ENCODE results near the gene PPP2R1B.
"Not testable (repeated sequence)": the region's sequence is repeated elsewhere in the genome, so short reads cannot be mapped to it uniquely, and the experiment has no call there.

PPP2R1B gene

GRCh38 chr11:111765984-111766833, at the start of gene PPP2R1B:
PPP2R1B (minus strand) TSS chr11:111766389; CDS start chr11:111766361, 28 bp downstream.
- DNase-seq (ENCODE audit: low spot score) = peak; percentile 62

- no peak for DNase-seq (ENCODE audit: low spot score)
Observed at GRCh38 chr11:111815489-111815888, 49.3 kb upstream of the PPP2R1B start.

DNA sequence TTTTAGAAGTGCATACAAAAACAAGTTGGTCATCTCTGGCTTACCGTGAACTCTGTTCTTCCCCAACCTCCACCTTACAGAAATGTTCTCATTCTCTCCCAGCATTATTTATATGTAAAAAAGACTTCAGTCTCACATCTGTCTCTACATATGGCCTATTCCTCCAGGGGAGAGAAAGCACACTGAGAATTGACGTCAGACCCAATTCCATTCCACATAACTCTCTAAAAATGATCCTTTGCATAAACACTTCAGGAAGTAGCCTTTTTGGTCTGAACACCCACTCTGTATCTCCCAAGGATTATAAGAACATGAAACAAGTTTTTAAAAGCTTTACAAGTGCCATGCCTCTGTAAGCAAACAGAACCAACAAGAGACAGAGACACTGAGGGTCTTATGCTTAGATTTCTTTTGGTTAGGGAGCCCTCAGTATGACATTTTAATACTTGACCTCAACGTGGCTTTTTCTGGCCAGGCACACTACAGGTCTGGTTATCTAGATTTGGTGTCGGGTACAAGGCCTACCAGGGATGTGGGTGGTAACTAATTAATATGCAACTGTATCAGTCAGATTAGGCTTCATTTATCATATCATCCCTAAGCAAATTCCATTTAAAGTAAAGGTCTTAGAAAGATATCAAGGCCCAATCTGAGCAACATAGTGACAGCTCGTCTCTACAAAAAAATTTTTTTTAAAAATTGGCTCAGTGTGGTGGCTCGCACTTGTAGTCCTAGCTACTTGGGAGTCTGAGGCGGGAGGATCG, 48.5 kb upstream of the PPP2R1B start:
- no peak for DNase-seq (ENCODE audit: low spot score)

- no peak for DNase-seq (ENCODE audit: low spot score)
Observed at GRCh38 chr11:111814106-111814505, 47.9 kb upstream of the PPP2R1B start.

GRCh38 chr11:111812211-111812610, 46.0 kb upstream of the PPP2R1B start:
- no peak for DNase-seq (ENCODE audit: low spot score)

DNA sequence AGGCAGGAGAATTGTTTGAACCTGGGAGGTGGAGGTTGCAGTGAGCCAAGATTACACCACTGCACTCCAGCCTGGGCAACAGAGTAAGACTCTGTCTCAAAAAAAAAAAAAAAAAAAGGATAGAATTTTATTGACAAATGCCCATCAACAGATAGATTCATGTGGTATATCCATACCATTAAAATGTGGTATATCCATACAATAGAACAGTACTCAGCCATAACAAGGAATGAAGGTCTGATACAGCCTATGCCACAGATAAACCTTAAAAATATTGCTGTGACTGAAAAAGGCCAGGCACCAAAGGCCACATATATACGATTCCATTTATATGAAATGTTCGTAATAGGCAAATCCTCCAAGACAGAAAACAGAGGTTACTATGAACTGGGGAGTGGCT, 45.3 kb upstream of the PPP2R1B start:
- no peak for DNase-seq (ENCODE audit: low spot score)

DNA sequence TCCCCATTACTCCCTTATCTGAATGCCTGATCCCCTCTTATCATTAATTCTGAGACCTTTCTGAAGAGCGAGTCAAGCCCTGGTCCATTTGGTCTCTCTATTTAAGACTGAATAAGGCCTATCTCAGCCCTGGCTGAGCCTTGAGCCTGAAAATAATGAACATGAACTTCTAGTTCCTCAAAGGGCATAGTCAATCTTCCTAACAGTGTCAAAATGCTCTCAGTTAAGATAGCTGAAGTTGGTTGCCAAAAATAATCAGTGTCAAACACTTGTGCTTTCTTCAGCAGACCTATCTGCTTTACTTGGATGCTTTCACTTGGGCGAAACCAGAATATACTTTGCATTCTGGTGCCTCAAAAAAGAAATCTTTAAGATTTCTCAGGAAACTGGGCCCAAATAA, 42.6 kb upstream of the PPP2R1B start:
- DNase-seq (ENCODE audit: low spot score) = no peak

- no peak for DNase-seq (ENCODE audit: low spot score)
Observed at GRCh38 chr11:111808063-111808588, 41.9 kb upstream of the PPP2R1B start.

DNA sequence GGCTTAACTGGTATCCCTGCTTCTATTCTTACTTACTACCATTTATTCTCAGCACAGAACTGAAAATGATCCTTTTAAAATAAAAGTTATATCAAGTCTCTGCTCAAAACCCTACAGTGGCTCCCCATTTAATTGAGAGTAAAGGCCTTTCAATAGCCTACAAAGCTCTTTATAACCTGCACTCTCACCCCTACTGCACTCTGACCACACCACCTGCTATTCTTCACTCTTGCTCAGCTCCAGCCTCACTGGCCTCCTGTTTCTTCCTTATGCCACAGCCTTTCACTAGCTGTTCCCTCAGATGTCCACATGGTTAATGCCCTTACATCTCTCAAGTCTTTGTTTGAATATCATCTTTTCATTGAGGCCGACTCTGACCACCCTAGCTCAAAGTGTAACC, 40.9 kb upstream of the PPP2R1B start:
- DNase-seq (ENCODE audit: low spot score) = no peak

DNA sequence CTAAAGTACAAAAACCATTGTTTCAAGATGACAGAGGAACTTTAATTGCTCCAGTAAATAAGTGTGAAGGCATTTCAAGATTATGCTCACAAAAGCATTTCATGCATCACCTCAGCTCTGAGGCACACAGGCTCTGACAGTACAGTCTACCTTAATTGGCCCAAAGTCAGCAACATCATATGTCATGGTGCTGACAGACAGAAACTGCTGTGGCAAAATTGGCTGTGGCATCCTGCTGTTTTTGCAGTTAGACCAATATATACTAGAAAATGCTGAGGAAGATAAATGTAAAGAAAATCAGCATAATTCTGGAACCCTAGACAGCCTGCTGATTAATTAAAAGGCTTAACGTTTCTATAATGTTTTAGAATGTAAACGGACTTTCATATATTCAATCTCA, 34.9 kb upstream of the PPP2R1B start:
- no peak for DNase-seq (ENCODE audit: low spot score)

DNA sequence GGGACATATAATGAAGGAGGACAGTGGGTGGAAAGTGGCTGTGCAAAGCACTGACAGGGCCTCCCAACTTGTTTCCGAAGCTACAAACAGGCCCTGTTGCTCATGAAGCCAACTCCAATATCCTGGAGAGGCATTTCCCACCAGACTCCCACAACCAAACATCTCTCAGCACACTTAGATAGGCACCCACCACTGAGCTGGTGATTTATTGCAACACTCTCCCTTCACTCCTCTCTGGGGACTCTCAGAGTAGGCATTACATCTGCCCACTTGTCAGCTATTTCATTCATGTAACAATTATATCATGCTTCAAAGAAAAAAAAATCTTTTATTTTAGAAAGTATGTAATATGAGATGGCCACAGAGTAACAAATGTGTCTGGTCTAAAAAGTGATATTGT, 32.1 kb upstream of the PPP2R1B start:
- no peak for DNase-seq (ENCODE audit: low spot score)

GRCh38 chr11:111797145-111797581, 31.0 kb upstream of the PPP2R1B start:
- peak; percentile 4 for DNase-seq (ENCODE audit: low spot score)

GRCh38 chr11:111796696-111797095, 30.5 kb upstream of the PPP2R1B start:
- DNase-seq (ENCODE audit: low spot score) = no peak

- DNase-seq (ENCODE audit: low spot score) = no peak
Observed at GRCh38 chr11:111795334-111795985, 29.3 kb upstream of the PPP2R1B start.

- DNase-seq (ENCODE audit: low spot score) = no peak
Observed at GRCh38 chr11:111793863-111794262, 27.7 kb upstream of the PPP2R1B start.

- no peak for DNase-seq (ENCODE audit: low spot score)
Observed at GRCh38 chr11:111792955-111793500, 26.8 kb upstream of the PPP2R1B start.

- DNase-seq (ENCODE audit: low spot score) = no peak
Observed at GRCh38 chr11:111792314-111792713, 26.1 kb upstream of the PPP2R1B start.

GRCh38 chr11:111788464-111788863, 22.3 kb upstream of the PPP2R1B start:
- DNase-seq (ENCODE audit: low spot score) = no peak

- DNase-seq (ENCODE audit: low spot score) = no peak
Observed at GRCh38 chr11:111788051-111788450, 21.9 kb upstream of the PPP2R1B start.

- DNase-seq (ENCODE audit: low spot score) = no peak
Observed at GRCh38 chr11:111785886-111786412, 19.8 kb upstream of the PPP2R1B start.

- DNase-seq (ENCODE audit: low spot score) = no peak
Observed at GRCh38 chr11:111785076-111785475, 18.9 kb upstream of the PPP2R1B start.

DNA sequence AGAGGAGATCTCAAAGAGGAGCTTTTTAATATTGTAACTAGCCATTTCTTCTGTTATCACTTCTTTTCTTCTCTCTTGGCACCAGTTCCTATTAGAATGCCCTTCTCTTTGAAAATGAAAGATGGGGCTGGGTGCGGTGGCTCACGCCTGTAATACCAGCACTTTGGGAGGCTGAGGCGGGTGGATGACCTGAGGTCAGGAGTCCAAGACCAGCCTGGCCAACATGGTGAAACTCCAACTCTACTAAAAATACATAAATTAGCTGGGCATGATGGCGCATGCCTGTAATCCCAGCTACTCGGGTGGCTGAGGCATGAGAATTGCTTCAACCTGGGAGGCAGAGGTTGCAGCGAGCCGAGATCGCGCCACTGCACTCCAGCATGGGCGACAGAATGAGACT, 18.1 kb upstream of the PPP2R1B start:
- DNase-seq (ENCODE audit: low spot score) = not testable (repeated sequence)

All from CD4-positive, alpha-beta T cell treated with Interleukin-2 at 100 ng/mL for 4 hours (primary cell).